ENCODE data around the gene TLE2. TPM values are rescaled to one million over a fixed set of nuclear protein-coding genes. Genes with fewer than 3 reads are reported as not detected.
"Not testable (repeated sequence)": the region's sequence is repeated elsewhere in the genome, so short reads cannot be mapped to it uniquely, and the experiment has no call there.

Gene TLE2
- polyA plus RNA-seq, 3 donors = 27.0 to 63.6 (median 39.6) TPM

- DNase-seq (ENCODE audit: extremely low read depth in 1 of 11, low read depth in 9 of 11, low spot score in 4 of 11) = no peak
These were observed 30.4 kb downstream of the TLE2 start for GRCh38 chr19:2998642-2999041.

GRCh38 chr19:2997720-2998119 lies 31.4 kb downstream of the TLE2 start:
- no peak for DNase-seq (ENCODE audit: extremely low read depth in 1 of 11, low read depth in 9 of 11, low spot score in 4 of 11)

GRCh38 chr19:2994588-2995131 lies 34.4 kb downstream of the TLE2 start:
- no peak for DNase-seq (ENCODE audit: extremely low read depth in 1 of 11, low read depth in 9 of 11, low spot score in 4 of 11)

GRCh38 chr19:2993579-2993978 lies 35.5 kb downstream of the TLE2 start:
- DNase-seq (ENCODE audit: extremely low read depth in 1 of 11, low read depth in 9 of 11, low spot score in 4 of 11) = no peak

GRCh38 chr19:2992958-2993357 lies 36.1 kb downstream of the TLE2 start:
- no peak for DNase-seq (ENCODE audit: extremely low read depth in 1 of 11, low read depth in 9 of 11, low spot score in 4 of 11)

GRCh38 chr19:2992333-2992732 lies 36.7 kb downstream of the TLE2 start:
- DNase-seq (ENCODE audit: extremely low read depth in 1 of 11, low read depth in 9 of 11, low spot score in 4 of 11) = not testable (repeated sequence)

GRCh38 chr19:2989236-2989946 lies 39.7 kb downstream of the TLE2 start:
- DNase-seq (ENCODE audit: extremely low read depth in 1 of 11, low read depth in 9 of 11, low spot score in 4 of 11) = no peak

- DNase-seq (ENCODE audit: extremely low read depth in 1 of 11, low read depth in 9 of 11, low spot score in 4 of 11) = no peak
These were observed 40.5 kb downstream of the TLE2 start for GRCh38 chr19:2988568-2988967.

- DNase-seq (ENCODE audit: extremely low read depth in 1 of 11, low read depth in 9 of 11, low spot score in 4 of 11) = no peak
These were observed 41.3 kb downstream of the TLE2 start for GRCh38 chr19:2987797-2988196.

- DNase-seq (ENCODE audit: extremely low read depth in 1 of 11, low read depth in 9 of 11, low spot score in 4 of 11) = peak in 5 of 11 donors; percentile 33 to 81 (median 76)
These were observed 42.0 kb downstream of the TLE2 start for GRCh38 chr19:2986951-2987524.

- DNase-seq (ENCODE audit: extremely low read depth in 1 of 11, low read depth in 9 of 11, low spot score in 4 of 11) = no peak
These were observed 44.9 kb downstream of the TLE2 start for GRCh38 chr19:2984215-2984528.

GRCh38 chr19:2983351-2984214 lies 45.5 kb downstream of the TLE2 start:
- DNase-seq (ENCODE audit: extremely low read depth in 1 of 11, low read depth in 9 of 11, low spot score in 4 of 11) = peak in 5 of 11 donors; percentile 50 to 78 (median 72)

- peak in 1 of 11 donors; percentile 20 for DNase-seq (ENCODE audit: extremely low read depth in 1 of 11, low read depth in 9 of 11, low spot score in 4 of 11)
These were observed 46.1 kb downstream of the TLE2 start for GRCh38 chr19:2982983-2983350.

GRCh38 chr19:2982561-2982960 lies 46.5 kb downstream of the TLE2 start:
- no peak for DNase-seq (ENCODE audit: extremely low read depth in 1 of 11, low read depth in 9 of 11, low spot score in 4 of 11)

GRCh38 chr19:2981898-2982297 lies 47.2 kb downstream of the TLE2 start:
- DNase-seq (ENCODE audit: extremely low read depth in 1 of 11, low read depth in 9 of 11, low spot score in 4 of 11) = no peak

GRCh38 chr19:2978772-2979171 lies 50.3 kb downstream of the TLE2 start:
- DNase-seq (ENCODE audit: extremely low read depth in 1 of 11, low read depth in 9 of 11, low spot score in 4 of 11) = no peak

GRCh38 chr19:2978166-2978767 lies 50.8 kb downstream of the TLE2 start:
- DNase-seq (ENCODE audit: extremely low read depth in 1 of 11, low read depth in 9 of 11, low spot score in 4 of 11) = no peak

- no peak for DNase-seq (ENCODE audit: extremely low read depth in 1 of 11, low read depth in 9 of 11, low spot score in 4 of 11)
These were observed 51.3 kb downstream of the TLE2 start for GRCh38 chr19:2977746-2978138.

GRCh38 chr19:2977001-2977745 lies 51.9 kb downstream of the TLE2 start, which contains the start of gene TLE6:
TLE6 (plus strand) TSS chr19:2977564; CDS start chr19:2978234, 670 bp downstream.
- DNase-seq (ENCODE audit: extremely low read depth in 1 of 11, low read depth in 9 of 11, low spot score in 4 of 11) = peak; percentile 79 to 93 (median 91)

Data from renal cortex interstitium (tissue), 11 donors.